Kidney epithelial cell (primary cell): ENCODE results near the gene RDX. TPM values are rescaled to one million over a fixed set of nuclear protein-coding genes. Genes with fewer than 3 reads are reported as not detected.

Experiments
- DNase-seq: peaks from one replicate; pipeline ENCODE4 v3.0.0-alpha.2; 2010; ENCODE audit warnings: low read depth
- H3K27me3 ChIP-seq: 2 replicates; pipeline ENCODE4 v1.6.0; 2011; ENCODE audit warnings: low read length; ENCODE audit not compliant: control insufficient read depth, insufficient read depth
- H3K36me3 ChIP-seq: 2 replicates; pipeline ENCODE4 v1.5.1; 2011; ENCODE audit warnings: low read length; ENCODE audit not compliant: control insufficient read depth, insufficient read depth
- H3K4me3 ChIP-seq: 2 replicates; pipeline ENCODE4 v1.5.1; 2011; ENCODE audit warnings: low read depth, mild to moderate bottlenecking, control low read depth, low read length
- total RNA-seq: library from RNA; depleted of rRNA; stranded (reverse); fragments of >200 nt; gene quantifications from 2 replicates; pipeline ENCODE4 v1.2.3, GENCODE V29; 2015
- TF ChIP-seq, protein P1 (sequence below): IDR thresholded peaks from 2 replicates; pipeline ENCODE4 v1.5.1; 2011; ENCODE audit warnings: mild to moderate bottlenecking, moderate library complexity, low read length, control low read depth, inconsistent platforms; ENCODE audit not compliant: insufficient read depth, poor library complexity, severe bottlenecking

RDX gene
- total RNA-seq, 1 donor from 2014 or later, result 46.7 TPM

DNA sequence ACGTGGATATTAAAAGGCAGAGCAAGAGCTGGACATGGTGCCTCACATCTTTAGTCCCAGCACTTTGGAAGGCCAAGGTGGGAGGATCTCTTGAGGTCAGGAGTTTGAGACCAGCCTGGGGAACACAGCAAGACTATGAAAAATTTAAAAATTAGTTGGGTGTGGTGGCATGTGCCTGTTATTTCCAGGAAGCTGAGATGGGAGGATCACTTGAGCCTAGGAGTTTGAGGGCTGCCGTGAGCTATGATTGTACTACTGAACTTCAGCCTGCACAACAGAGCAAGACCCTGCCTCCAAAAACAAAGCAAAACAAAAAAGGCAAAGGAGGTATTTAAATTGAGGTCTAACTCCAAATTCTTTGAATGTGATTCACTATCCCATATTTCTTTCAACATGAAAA, 23.5 kb downstream of the RDX start:
- Histone ChIP-seq H3K4me3 (no peak overlapping the region), H3K36me3 (no peaks in the 10 kb centered on the region), H3K27me3 (no peaks in the 10 kb centered on the region)
- TF ChIP-seq, protein P1, sequence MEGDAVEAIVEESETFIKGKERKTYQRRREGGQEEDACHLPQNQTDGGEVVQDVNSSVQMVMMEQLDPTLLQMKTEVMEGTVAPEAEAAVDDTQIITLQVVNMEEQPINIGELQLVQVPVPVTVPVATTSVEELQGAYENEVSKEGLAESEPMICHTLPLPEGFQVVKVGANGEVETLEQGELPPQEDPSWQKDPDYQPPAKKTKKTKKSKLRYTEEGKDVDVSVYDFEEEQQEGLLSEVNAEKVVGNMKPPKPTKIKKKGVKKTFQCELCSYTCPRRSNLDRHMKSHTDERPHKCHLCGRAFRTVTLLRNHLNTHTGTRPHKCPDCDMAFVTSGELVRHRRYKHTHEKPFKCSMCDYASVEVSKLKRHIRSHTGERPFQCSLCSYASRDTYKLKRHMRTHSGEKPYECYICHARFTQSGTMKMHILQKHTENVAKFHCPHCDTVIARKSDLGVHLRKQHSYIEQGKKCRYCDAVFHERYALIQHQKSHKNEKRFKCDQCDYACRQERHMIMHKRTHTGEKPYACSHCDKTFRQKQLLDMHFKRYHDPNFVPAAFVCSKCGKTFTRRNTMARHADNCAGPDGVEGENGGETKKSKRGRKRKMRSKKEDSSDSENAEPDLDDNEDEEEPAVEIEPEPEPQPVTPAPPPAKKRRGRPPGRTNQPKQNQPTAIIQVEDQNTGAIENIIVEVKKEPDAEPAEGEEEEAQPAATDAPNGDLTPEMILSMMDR, result no peak
- no peak for DNase-seq

DNA sequence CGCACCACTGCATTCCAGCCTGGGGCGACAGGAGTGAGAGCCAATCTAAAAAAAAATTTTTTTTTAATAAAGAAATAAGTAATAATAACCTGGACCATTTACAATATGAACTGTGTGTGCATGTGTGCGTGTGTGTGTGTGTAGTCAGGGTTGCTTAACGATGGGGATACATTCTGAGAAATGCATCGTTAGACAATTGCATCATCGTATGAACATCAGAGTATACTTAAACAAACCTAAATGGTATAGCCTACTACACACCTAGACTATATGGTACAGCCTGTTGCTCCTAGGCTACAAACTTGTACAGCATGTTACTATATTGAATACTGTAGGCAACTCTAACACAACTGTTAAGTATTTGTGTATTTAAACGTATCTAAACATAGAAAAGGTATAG, 26.4 kb downstream of the RDX start:
- Histone ChIP-seq H3K4me3 (no peak overlapping the region), H3K36me3 (no peaks in the 10 kb centered on the region), H3K27me3 (no peaks in the 10 kb centered on the region)
- TF ChIP-seq, protein P1, result no peak
- DNase-seq, result no peak

DNA sequence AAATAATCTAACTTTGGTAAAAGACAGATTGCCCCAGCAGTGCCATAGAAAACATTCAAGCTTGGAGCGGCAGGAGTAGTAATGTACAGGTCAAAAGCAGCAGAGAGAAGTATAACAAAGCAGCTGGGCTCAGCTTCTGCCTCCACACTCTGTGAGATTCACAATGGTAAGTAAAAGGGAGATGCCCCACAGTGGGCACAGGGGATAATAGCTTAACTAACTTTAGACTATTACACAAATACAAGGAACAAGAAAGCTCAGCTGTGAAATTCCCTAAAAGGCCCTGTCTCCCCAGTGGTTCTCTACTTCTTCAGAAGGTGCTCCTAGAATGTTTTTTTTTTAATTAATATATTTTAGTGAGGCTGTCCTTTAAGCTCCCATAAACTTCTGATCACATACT, 28.0 kb downstream of the RDX start:
- DNase-seq, result no peak
- no peaks in the 10 kb centered on the region for H3K36me3 ChIP-seq
- TF ChIP-seq, protein P1, result no peak
- H3K4me3 ChIP-seq, result no peak overlapping the region
- no peaks in the 10 kb centered on the region for H3K27me3 ChIP-seq

DNA sequence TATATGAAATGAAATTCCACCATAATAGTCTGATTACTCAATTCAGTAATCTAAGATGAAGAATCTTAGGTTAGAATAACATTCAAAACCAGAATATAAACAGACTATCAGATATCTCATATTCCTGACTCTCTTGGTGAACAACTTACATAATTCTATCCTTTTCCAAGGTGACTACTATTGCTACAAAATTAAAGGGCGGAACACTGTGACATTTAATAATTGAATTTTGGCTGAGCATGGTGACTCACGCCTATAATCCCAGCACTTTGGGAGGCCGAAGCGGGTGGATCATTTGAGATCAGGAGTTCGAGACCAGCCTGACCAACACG, 34.4 kb downstream of the RDX start:
- Histone ChIP-seq H3K27me3 (no peaks in the 10 kb centered on the region), H3K36me3 (no peaks in the 10 kb centered on the region), H3K4me3 (no peak overlapping the region)
- DNase-seq, result no peak
- TF ChIP-seq, protein P1, result no peak

DNA sequence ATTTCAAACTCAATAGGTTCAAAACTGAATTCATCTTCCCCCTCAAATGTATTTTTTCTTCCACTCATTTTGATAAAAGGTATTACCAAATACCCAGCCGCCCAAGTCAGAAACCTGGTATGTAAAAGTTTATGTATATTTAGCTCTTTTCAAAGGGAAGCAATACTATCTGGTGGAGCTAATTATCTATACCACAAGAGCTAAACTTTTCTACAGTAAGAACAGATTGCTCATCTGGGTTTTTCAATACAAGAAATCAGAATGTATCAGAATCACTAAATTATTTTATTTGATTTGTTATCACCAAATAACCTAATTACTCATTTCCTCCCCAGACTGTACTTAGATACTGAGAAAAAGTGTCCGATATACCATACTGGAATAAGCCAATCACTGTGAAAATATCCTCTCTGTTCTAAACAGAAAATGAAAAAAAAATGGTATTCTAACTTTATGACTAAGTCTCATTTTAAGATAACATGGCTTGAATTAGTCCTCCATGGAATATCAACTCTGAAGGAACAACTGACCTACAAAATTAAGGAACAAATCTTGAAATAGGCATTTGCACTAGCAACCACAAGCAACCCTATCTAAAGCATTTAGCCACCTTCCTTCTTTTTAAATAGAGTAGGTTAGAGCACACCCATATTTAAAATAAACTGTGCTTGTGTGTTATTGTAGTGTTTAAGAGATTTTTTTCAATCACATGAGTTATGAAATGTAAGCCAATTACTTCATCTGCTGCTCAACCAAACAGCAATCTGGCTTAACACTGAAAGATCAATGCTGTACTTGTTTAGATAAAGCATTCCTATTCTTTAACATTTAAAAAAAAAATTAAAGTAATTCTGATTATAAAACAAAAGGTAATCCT, 35.0 kb downstream of the RDX start:
- no peaks in the 10 kb centered on the region for H3K27me3 ChIP-seq
- H3K4me3 ChIP-seq, result no peak overlapping the region
- no peaks in the 10 kb centered on the region for H3K36me3 ChIP-seq
- TF ChIP-seq, protein P1, result no peak
- no peak for DNase-seq

DNA sequence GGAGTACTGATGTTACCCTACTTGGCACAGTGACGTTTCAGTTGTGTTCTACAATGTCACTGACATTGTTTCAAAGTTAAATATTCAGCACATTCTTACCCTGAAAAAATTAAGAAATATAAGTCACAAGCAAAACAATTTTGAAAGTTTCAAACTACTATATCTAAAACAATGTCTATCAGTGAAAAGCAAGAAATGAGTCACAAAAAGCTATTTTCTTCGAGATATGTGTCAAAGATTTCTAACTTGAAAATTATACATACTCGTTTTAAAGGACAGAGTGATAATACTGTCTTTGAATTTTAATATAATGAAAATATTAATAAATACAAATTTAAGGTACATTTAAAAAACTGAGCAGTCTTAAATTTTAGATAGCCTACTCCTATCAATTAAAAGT, 42.9 kb downstream of the RDX start:
- H3K36me3 ChIP-seq, result peaks cover 1% of the 10 kb centered on the region
- H3K4me3 ChIP-seq, result no peak overlapping the region
- H3K27me3 ChIP-seq, result no peaks in the 10 kb centered on the region
- DNase-seq, result no peak
- TF ChIP-seq, protein P1, result no peak
